IPS-18c (cell line): ENCODE data around the gene DRG1.
"Not testable (repeated sequence)": the region's sequence is repeated elsewhere in the genome, so short reads cannot be mapped to it uniquely, and the experiment has no call there.

Source experiments
- H3K4me3 ChIP-seq: 2 replicates; pipeline ENCODE4 v1.7.0; 2013; ENCODE audit warnings: low read depth, mild to moderate bottlenecking, low read length, moderate library complexity; ENCODE audit not compliant: insufficient read depth
- H3K9me3 ChIP-seq: one replicate; pipeline ENCODE4 v1.6.1; 2013; ENCODE audit warnings: mild to moderate bottlenecking, low read length, moderate library complexity; ENCODE audit not compliant: control insufficient read depth, insufficient read depth

Gene DRG1

GRCh38 chr22:31399211-31400022, at the start of gene DRG1:
Gene DRG1, plus strand, starts transcription at chr22:31399604. Its CDS starts 80 bp downstream, at chr22:31399684.
- peak within 1 kb of the TSS; percentile 93 for H3K4me3 ChIP-seq
- H3K9me3 ChIP-seq: no peaks in the 10 kb centered on the region

GRCh38 chr22:31349960-31350359, 49.4 kb upstream of the DRG1 start:
- H3K9me3 ChIP-seq: peaks cover 4% of the 10 kb centered on the region
- H3K4me3 ChIP-seq: no peak overlapping the region

GRCh38 chr22:31350410-31350863, 49.0 kb upstream of the DRG1 start:
- H3K4me3 ChIP-seq: no peak overlapping the region

GRCh38 chr22:31354515-31354914, 44.9 kb upstream of the DRG1 start:
- Histone ChIP-seq H3K4me3 (no peak overlapping the region), H3K9me3 (no peaks in the 10 kb centered on the region)

More at GRCh38 chr22:31350410-31350863, 49.0 kb upstream of the DRG1 start:
- peaks cover 4% of the 10 kb centered on the region for H3K9me3 ChIP-seq

- no peaks in the 10 kb centered on the region for H3K9me3 ChIP-seq
- no peak overlapping the region for H3K4me3 ChIP-seq
Measured at GRCh38 chr22:31360029-31360428, 39.4 kb upstream of the DRG1 start.

GRCh38 chr22:31361743-31362142, 37.7 kb upstream of the DRG1 start:
- Histone ChIP-seq H3K9me3 (no peaks in the 10 kb centered on the region), H3K4me3 (no peak overlapping the region)

GRCh38 chr22:31363885-31364465, 35.4 kb upstream of the DRG1 start:
- no peaks in the 10 kb centered on the region for H3K9me3 ChIP-seq
- no peak overlapping the region for H3K4me3 ChIP-seq

GRCh38 chr22:31367426-31367825, 32.0 kb upstream of the DRG1 start:
- H3K4me3 ChIP-seq: no peak overlapping the region
- H3K9me3 ChIP-seq: no peaks in the 10 kb centered on the region

- no peak overlapping the region for H3K4me3 ChIP-seq
Measured at GRCh38 chr22:31377612-31378011, 21.8 kb upstream of the DRG1 start.

GRCh38 chr22:31378123-31378522, 21.3 kb upstream of the DRG1 start:
- H3K4me3 ChIP-seq: no peak overlapping the region
- no peaks in the 10 kb centered on the region for H3K9me3 ChIP-seq

More at GRCh38 chr22:31377612-31378011, 21.8 kb upstream of the DRG1 start:
- no peaks in the 10 kb centered on the region for H3K9me3 ChIP-seq

- H3K9me3 ChIP-seq: not testable (repeated sequence)
Measured at GRCh38 chr22:31378651-31379050, 20.8 kb upstream of the DRG1 start.

GRCh38 chr22:31393893-31394292, 5.5 kb upstream of the DRG1 start:
- H3K9me3 ChIP-seq: no peaks in the 10 kb centered on the region
- no peak overlapping the region for H3K4me3 ChIP-seq

More at GRCh38 chr22:31378651-31379050, 20.8 kb upstream of the DRG1 start:
- not testable (repeated sequence) for H3K4me3 ChIP-seq

- no peak overlapping the region for H3K4me3 ChIP-seq
- no peaks in the 10 kb centered on the region for H3K9me3 ChIP-seq
Measured at GRCh38 chr22:31394326-31394725, 5.1 kb upstream of the DRG1 start.

GRCh38 chr22:31398231-31398630, 1.2 kb upstream of the DRG1 start:
- Histone ChIP-seq H3K4me3 (no peak overlapping the region), H3K9me3 (no peaks in the 10 kb centered on the region)

- H3K4me3 ChIP-seq: peak overlapping the region; percentile 93
- H3K9me3 ChIP-seq: no peaks in the 10 kb centered on the region
Measured at GRCh38 chr22:31400023-31400397, 606 bp downstream of the DRG1 start.

- not testable (repeated sequence) for H3K4me3 ChIP-seq, H3K9me3 ChIP-seq
Measured at GRCh38 chr22:31402350-31402749, 2.9 kb downstream of the DRG1 start.

- H3K4me3 ChIP-seq: no peak overlapping the region
- no peaks in the 10 kb centered on the region for H3K9me3 ChIP-seq
Measured at GRCh38 chr22:31425331-31426050, 26.1 kb downstream of the DRG1 start.

- no peaks in the 10 kb centered on the region for H3K9me3 ChIP-seq
- no peak overlapping the region for H3K4me3 ChIP-seq
Measured at GRCh38 chr22:31431950-31432349, 32.5 kb downstream of the DRG1 start.
